HG02642 (cell line): Measurements from ENCODE around the gene ST6GALNAC1.

Experiments
- ATAC-seq: cut with Tn5 transposase; IDR thresholded peaks from one replicate; pipeline ENCODE4 v1.9.1; 2021; ENCODE audit warnings: mild to moderate bottlenecking; ENCODE audit not compliant: unreplicated experiment, poor library complexity

Gene ST6GALNAC1, protein sequence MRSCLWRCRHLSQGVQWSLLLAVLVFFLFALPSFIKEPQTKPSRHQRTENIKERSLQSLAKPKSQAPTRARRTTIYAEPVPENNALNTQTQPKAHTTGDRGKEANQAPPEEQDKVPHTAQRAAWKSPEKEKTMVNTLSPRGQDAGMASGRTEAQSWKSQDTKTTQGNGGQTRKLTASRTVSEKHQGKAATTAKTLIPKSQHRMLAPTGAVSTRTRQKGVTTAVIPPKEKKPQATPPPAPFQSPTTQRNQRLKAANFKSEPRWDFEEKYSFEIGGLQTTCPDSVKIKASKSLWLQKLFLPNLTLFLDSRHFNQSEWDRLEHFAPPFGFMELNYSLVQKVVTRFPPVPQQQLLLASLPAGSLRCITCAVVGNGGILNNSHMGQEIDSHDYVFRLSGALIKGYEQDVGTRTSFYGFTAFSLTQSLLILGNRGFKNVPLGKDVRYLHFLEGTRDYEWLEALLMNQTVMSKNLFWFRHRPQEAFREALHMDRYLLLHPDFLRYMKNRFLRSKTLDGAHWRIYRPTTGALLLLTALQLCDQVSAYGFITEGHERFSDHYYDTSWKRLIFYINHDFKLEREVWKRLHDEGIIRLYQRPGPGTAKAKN

DNA sequence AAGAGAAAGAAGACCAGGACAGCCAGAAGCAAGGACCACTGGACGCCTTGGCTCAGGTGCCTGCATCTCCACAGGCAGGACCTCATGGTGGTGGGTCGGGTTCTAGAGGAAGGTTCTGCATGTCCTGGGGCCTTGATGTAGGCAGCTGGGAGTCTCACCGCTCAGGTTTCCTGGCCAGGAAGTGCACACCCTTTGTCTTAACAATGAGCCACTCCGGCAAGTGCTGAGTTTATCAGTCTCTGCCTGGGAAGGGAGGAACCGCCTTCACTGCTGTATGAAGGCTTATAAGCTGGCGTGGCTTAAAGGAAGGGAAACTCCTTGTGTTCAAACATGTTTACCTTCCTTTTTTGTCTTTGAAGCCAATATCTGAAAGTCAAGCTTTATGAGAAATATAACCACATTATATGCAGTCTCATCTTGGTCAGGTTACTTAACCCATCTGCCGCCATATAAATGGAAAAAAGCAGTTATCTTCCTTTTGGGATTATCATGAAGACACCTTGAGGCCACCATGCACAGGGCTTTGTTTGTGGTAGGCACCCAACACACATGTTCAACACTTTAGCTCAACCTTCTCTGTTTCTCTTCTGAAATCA lies at the start of gene ST6GALNAC1:
Gene ST6GALNAC1 (minus strand): TSS at position 205 of the 596 bp plus-strand sequence. CDS start 119 bp downstream, at position 86.
- ATAC-seq: no peak

DNA sequence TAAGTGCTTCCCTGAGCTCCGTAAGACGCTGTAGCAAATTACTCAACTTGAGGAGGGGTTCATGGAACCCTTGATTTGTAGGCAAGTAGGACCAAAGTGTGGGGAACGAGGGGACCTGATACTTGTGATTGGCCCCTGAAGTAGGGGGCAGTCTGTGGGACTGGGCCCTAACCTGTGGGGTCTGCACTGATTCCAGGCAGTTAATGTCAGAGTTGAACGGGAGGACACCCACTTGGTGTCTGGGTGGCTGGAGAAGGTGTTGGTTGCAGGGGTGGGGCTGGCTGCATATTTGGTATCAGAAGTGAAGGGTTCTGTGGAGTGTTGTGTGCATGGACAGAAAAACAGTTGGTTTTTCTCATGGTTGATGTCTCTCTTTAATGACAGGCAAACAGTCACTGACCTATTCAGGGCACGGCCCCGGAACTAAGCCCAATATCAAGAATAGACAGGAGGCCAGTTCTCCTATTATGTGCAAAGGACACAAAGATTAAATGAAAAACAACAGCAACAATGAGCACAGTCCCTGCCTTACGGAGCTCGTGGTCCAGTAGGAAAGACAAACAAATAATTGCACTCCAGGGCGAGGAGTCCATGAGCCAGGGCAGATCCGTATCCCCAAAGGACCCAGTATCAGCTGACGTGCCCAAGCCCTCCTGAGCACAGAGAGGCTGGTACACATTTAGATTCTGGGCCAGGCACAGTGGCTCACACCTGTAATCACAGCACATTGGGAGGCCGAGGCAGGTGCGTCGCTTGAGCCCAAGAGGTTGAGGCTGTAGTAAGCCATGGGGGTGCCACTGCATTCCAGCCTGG lies 48.0 kb upstream of the ST6GALNAC1 start:
- no peak for ATAC-seq

DNA sequence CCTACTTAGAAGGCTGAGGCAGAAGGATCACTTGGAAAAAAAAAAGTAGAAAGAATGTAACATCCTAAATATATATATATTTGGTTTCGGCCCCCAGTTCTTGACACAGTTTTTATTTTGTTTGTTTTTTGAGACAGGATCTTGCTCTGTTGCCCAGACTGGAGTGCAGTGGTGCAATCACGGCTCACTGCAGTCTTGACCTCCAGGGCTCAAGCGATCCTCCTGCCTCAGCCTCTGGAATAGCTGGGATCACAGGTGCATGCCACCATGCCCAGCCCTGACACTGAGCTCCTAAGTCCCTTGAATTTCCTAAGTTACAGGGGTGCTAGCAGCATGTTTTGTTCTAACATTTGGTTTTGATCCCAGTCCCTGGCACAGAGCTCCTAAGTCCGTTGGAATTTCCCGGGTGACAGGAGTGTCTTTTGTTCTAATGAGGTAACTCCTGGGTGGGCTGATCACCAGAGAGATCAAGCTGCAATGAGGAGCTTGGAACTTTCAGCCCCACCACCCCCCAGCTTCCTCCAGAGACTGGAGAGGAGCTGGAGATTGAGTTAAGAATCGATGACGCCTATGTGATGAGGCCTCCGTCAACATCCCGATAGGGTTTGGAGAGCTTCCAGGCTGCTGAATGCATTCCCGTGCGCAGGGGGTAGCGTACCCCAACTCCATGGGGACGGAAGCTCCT lies 47.2 kb upstream of the ST6GALNAC1 start:
- no peak for ATAC-seq

DNA sequence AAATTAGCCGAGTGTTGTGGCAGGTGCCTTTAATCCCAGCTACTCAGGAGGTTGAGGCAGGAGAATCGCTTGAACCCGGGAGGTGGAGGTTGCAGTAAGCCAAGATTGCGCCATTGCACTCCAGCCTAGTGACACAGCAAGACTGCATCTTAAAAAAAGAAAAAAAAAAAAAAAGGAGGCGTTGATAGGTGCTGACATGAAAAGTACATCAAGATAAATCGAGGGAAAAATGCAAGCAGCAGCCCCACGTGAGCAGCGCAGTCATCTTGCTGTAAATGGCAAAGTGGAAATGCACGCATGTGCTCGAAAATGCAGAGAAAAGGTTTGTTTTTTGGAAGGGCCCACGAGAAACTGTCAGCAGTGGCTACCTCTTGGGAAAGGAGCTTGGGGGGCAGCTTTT lies 46.3 kb upstream of the ST6GALNAC1 start:
- no peak for ATAC-seq

DNA sequence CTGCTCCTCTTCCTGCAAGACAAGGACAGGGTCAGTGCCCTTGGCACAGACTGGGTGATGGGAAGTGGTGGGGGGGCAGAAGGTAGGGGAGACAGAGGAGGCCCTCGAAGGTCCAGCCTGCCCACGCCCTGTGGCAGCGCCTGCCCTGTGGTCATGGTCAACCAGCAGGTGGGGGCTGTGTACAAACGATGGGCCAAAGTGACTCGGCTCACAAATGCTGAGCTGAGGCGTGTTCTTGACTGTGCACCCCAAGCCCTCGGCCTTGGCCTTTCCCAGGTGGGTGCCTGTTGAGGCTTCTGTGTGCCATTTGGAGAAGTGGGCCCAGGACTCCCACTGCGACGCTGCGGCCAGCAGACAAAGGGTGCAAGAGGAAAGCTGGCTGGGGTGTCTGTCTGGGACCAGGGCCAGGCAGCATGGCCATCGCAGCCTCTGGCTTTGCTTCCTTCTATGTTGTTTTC lies 44.6 kb upstream of the ST6GALNAC1 start:
- ATAC-seq: no peak

DNA sequence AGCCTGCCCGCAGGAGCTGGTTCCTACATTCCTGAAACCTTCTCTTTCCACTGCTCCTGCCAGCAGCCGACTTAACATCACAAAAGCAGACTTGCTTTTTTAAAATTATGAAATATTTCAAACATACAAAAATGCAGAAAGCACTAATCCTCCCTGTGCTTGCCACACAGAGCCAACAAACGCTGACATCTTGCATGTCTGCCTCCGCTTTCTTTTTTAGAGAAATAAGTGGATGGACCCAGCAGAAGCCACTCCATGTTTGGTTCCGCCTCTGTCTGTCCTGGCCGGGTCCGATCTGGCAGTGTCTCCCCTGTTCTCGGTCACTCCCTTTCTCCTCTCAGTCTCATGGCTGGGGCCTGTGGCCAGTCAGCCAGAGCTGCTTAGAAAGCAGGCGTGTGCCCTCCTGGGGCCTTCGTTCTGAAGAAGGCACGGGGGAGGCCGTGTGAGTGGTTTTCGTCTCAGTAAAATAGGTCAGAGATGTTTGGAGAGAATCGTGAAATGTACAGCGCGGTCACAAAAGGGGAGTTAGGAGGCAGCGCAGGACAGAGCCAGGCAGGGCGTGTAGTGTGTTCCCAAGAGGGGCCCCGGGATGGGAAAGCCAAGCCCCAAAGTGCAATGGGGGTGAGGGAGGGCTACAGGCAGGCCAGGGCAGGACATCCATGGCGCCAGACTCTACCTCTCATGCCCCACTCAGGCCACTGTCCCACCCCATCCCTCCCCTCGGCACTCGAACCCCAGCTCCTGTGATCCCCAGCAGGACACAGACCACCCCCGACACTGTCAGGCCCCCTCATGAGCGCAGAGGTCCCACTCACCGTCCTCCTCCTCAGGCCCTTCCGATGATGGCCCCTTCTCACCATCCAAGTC lies 44.0 kb upstream of the ST6GALNAC1 start:
- ATAC-seq: no peak

DNA sequence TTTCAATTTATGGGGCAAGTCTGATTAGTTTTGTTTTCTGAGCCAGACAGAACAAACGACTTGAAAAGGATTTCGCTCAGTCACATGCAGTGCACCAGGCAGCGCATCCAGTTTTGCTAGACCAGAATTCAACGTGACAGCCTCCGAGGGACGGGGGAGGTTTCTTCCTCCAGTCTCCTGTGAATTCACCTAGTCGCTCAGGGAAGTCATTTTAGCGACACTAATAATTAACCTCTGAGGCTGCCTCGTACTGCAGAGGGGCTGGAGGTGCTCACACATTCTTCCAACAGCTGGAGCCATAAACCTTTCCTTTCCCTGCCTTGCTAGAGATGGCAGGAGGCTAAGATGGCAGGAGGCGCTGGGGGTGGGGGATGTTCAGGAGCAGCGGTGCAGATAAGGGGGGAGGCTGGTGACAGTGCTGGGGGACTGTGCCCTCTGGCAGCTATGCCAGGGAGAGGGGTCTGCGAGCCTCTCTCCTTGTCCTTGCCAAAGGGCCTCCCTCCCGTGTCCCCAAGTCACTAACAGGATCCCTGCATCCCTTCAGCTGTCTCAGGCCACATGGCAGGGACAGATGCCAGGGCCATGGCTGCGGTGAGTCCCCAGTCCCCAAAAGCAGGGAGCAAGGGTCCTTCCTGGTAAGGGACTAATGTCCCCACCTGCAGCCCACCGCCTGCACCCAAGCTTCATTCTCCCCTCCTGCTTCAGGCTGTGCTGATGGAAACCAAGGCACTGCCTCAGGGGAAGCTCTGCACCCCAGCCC lies 43.2 kb upstream of the ST6GALNAC1 start:
- no peak for ATAC-seq

DNA sequence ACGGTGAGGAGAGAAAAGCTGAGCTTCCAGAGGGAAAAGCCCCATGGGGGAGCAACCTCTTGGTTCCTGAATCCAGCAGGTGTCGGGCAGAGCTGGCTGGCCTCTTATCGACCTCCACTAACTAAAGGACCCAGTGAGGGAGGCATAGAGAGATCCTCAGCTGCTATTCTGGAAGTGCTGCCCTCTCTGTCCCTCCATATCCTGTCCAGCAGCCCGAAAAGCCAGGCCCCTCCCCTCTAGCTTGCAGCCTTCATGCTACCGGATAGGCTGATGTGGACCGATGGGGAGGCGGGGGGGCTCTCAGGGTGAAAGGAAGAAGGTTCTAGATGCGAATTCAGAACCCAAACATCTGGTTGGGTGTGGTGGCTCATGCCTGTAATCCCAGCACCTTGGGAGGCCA lies 42.3 kb upstream of the ST6GALNAC1 start:
- ATAC-seq: no peak

DNA sequence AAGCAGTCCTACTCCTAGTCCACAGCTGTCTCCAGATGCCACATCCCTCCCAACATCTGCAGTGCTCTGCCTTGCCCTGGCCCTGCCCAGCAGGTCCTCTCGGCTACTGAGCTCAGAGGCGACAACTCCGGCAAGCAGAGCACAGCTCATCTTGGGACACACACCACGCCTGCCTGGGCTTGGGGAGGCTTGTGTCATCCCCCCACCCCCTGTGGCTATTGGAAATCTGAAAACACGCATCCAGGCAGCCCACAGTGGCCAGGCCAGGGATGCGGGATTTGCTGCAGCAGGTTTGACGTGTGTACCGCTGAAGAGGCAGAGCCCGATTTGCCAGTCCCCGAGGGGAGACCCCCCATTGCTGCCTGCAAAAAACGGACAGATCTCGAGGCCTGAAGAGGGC lies 41.8 kb upstream of the ST6GALNAC1 start:
- ATAC-seq: no peak

DNA sequence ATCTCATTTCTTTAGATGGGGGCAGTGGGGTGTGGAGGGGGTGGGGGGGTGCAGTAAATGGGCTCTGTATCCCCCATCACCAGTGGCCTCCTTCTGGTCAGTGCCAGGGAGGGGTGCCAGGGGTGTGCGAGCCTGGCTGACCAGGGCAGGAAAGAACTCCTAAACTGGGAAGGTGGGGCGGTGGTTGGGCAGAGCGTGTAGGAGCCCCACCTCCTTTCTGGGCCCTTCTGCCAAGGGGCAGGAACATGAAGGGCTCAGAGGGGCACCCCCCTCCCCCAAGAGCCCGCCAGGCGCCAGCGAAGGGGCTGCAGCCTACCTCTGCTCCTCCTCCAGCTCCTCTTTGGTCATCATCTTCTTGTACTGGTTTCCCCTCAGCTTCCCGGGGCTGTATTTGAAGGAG lies 41.2 kb upstream of the ST6GALNAC1 start:
- ATAC-seq: no peak

DNA sequence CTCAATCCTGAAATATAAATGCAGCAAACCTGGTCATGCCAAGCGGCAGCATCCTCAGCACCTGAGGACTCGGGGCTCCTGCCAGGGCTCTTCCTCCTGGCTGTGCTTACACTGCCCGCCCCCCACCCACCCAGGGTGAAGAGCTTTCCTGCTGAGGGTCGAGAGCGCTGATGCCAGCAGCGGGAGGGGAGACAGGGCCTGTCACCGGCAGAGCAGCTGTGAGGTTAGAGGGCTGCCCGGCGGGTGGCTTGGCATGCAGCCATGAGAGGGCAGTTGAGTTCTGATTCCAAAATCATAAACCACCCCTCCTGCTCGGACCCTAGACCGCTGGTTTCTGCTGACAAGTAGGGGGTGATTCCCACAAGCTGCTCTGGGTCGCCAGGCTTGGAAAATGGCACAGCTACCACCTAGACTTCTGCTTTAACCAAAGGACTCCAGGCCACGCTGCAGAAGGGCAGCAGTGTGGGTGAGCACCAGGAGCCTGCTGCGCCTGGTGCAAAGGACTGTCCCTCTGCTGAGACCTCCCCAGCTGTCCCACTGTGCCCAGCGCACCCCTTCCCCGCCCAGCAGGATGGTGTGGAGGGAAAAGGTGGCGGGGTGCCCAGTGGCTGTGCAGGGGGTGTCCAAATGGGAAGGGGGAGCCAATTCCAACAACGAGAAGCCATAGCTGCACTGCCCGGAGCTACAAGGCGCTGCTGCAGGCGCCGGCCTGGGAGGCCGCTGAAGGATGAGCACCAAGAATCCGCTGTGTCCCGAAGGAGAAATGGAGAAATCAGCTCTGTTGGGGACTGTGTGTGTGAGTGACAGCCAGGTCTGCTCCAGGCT lies 40.6 kb upstream of the ST6GALNAC1 start:
- ATAC-seq: no peak

DNA sequence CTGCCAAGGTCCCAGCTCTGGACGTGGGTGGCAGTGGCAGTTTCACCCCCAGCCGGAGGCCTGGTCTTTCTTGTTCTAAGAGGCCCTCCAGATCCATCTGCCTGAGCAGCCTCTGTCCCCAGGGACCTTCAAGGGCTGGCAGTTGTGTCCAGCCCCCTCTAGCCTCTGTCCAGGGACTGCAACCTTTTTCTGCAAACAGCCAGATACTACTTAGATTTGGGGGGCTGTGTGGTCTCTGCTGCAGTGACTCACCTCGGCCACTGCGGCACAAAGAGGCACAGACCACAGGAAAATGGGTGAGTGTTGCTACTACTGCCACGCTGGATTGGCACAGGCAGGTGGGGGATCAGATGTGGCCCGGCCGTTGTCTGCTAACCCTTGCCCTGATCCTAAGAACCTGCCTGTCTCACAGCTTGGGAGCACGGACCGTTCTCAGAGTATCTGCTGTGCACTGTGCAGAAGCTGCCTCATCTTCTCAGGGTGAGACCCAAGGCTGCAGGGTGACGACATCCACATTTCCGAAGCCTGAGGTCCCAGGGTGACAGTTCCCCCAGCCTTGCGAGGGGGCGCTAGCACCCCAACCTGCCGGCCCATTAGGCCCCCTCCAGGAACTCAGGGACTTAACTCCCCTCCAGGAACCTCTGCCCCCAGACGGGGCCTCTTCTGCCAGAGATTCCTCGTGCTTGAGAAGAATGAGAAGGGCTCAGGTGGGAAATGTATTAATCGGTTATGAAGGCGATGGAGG lies 39.6 kb upstream of the ST6GALNAC1 start:
- ATAC-seq: no peak

DNA sequence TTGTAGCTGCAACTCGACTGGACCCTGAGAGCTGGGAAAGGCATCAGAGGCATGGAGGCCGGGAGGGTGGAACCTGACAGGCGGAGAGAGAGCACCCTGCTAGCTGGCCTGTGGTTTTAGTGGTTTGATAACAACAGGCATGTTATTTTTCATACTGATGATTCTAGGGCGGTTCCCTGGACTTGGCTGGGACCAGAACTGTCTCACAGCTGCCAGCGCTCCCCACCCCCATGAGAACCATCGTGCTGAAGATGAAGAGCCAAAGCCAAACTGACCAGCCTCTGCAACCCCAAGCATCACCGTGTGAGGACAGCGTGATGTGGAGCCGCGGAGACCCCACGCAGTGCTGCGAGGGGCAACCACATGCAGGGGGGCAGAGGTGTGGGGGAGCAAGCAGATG lies 38.7 kb upstream of the ST6GALNAC1 start:
- ATAC-seq: no peak

DNA sequence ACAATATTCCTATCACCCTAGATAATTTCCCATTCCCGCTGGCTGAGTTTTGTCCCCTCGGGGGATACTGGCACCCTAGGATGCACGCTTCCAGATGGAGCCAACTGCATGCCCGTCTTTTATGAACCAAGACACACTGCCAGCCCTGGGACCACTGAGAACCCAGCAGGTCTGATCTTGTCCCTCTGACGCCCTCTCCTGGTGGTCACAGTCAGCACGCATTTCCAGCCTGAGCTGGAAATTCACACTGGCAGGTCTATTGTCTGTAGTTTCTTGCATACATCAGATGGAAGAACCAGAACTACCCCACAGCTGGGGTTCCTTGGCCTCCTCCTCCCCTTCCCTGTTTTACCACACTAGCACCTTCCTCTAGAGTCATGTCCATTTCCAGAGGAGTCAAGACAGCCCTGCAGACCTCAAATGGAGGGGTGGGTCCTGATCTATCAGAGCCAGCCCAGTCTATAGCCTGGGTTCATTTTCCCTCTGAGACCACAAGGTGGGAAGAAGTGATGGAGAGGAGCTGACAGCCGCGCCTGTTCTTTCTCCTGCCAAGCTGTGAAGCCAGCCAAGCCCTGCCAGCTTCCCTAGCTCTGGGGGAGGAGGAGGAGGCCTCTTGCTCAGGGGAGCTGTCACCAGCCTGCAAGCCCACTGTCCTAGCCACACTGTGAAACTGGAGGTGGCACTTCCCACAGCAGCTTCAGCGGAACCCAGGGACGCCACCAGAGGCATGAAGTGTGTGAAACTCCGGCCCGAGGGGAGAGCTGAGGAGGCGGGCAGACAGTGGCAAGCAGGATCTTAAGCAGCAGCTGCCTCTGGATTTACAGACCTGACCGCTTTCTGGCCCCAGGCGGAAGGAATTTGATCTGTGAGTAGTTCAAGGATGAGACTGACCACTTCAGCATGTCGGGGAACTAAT lies 37.9 kb upstream of the ST6GALNAC1 start:
- ATAC-seq: no peak

DNA sequence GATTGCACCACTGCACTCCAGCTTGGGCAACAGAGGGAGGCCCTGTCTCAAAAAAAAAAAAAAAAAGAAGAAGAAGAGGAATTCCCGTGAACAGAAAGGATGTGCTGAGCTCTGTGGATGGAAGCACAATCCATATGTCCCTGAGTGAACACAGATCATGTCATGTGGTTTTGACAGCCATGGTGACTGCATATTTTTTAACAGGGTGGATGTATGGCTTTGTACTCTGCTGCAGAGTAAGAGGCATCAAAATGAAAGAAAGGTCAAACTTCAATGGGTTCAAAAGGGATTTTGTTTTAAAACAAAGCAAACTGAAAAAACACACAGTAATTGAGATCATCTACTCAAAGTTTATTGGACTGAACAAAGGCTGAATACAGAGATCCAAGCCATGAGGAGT lies 35.7 kb upstream of the ST6GALNAC1 start:
- ATAC-seq: no peak

DNA sequence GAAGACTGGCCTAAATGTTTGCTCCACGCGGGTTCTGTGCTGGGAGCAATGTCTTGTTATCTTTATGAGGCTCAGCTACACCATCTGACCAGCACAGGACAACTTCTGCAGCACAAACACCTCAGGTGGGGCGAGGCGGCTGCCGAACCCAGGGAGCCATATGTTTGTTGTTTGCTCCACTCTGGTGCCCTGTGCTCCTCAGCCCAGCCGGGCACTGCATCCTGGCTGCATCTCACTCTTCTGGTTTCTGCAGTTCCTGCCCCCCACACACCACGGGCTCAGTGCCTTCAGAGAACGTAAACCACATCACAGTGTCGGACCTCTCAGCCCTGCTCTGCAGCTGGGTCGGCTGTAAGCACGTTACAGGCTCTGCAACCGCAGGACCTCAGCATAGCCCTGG lies 34.8 kb upstream of the ST6GALNAC1 start:
- ATAC-seq: no peak
